Neural cell (in vitro differentiated cells): ENCODE data around the gene LHFPL2. TPM values are rescaled to one million over a fixed set of nuclear protein-coding genes. Genes with fewer than 3 reads are reported as not detected.

Source experiments
- H2AFZ ChIP-seq: fragments of 200-600, 300-800 bp; sonication (generic), shearing (Covaris generic); 2 replicates; pipeline ENCODE4 v1.6.0; 2014; ENCODE audit warnings: low read depth, mild to moderate bottlenecking, antibody characterized with exemption, low read length, moderate library complexity
- H3F3A ChIP-seq: fragments of 200-600 bp; shearing (Covaris generic); 2 replicates; pipeline ENCODE4 v1.6.1; 2016; ENCODE audit warnings: mild to moderate bottlenecking, moderate library complexity, mixed read lengths, antibody characterized with exemption, low read length; ENCODE audit not compliant: insufficient read depth, poor library complexity, severe bottlenecking
- H3K27ac ChIP-seq: fragments of 200-600, 300-800 bp; sonication (generic), shearing (Covaris generic); 2 replicates; pipeline ENCODE4 v1.5.1; 2014; ENCODE audit warnings: mild to moderate bottlenecking, low read length, moderate library complexity
- H3K27me3 ChIP-seq: fragments of 300-800, 200-600 bp; sonication (generic), shearing (Covaris generic); 2 replicates; pipeline ENCODE4 v1.6.0; 2014; ENCODE audit warnings: mild to moderate bottlenecking, low read depth, low read length, moderate library complexity; ENCODE audit not compliant: insufficient read depth
- H3K36me3 ChIP-seq: fragments of 300-800, 200-600 bp; sonication (generic), shearing (Covaris generic); 2 replicates; pipeline ENCODE4 v1.5.1; 2014; ENCODE audit warnings: mild to moderate bottlenecking, antibody characterized with exemption, low read length, moderate library complexity; ENCODE audit not compliant: insufficient read depth
- H3K4me2 ChIP-seq: fragments of 300-800, 200-600 bp; sonication (generic), shearing (Covaris generic); 2 replicates; pipeline ENCODE4 v1.6.0; 2014; ENCODE audit warnings: mild to moderate bottlenecking, low read length
- H3K4me3 ChIP-seq: fragments of 300-800, 200-600 bp; sonication (generic), shearing (Covaris generic); 2 replicates; pipeline ENCODE4 v1.5.1; 2014; ENCODE audit warnings: mild to moderate bottlenecking, low read length, moderate library complexity
- H3K79me2 ChIP-seq: fragments of 200-600 bp; shearing (Covaris generic); replicated peaks from 2 replicates; pipeline ENCODE4 v1.6.0; 2014; ENCODE audit warnings: mild to moderate bottlenecking, low read length, moderate library complexity; ENCODE audit not compliant: insufficient read depth
- H3K9ac ChIP-seq: fragments of 300-800, 200-600 bp; sonication (generic), shearing (Covaris generic); 2 replicates; pipeline ENCODE4 v1.6.1; 2016; ENCODE audit warnings: mild to moderate bottlenecking, low read length, mixed read lengths
- H3K9me2 ChIP-seq: fragments of 200-600 bp; shearing (Covaris generic); 2 replicates; pipeline ENCODE4 v1.6.1; 2016; ENCODE audit warnings: mild to moderate bottlenecking, low read length, mixed read lengths; ENCODE audit not compliant: insufficient read depth
- H3K9me3 ChIP-seq: fragments of 200-600, 300-800 bp; sonication (generic), shearing (Covaris generic); 2 replicates; pipeline ENCODE4 v1.6.1; 2016; ENCODE audit warnings: mild to moderate bottlenecking, mixed run types, low read length, moderate library complexity, mixed read lengths
- H4K20me1 ChIP-seq: fragments of 200-600 bp; shearing (Covaris generic); 2 replicates; pipeline ENCODE4 v1.6.1; 2016; ENCODE audit warnings: mild to moderate bottlenecking, mixed run types; ENCODE audit not compliant: insufficient read depth
- EP300 ChIP-seq: fragments of 450-650 bp; conservative IDR thresholded peaks from 2 replicates; pipeline ENCODE4 v1.6.1; 2014; ENCODE audit warnings: antibody characterized with exemption, mild to moderate bottlenecking, moderate library complexity; ENCODE audit not compliant: poor library complexity, severe bottlenecking
- EZH2 ChIP-seq: fragments of 200-600, 300-800 bp; shearing (Covaris generic), sonication (generic); IDR thresholded peaks from 2 replicates; pipeline ENCODE4 v1.6.1; 2014; ENCODE audit warnings: antibody characterized with exemption, low read length, borderline replicate concordance, mild to moderate bottlenecking; ENCODE audit not compliant: insufficient read depth, poor library complexity, severe bottlenecking
- MXI1 ChIP-seq: fragments of 450-650 bp; conservative IDR thresholded peaks from 2 replicates; pipeline ENCODE4 v1.6.1; 2014; ENCODE audit warnings: antibody characterized with exemption, mild to moderate bottlenecking; ENCODE audit not compliant: poor library complexity, severe bottlenecking
- POLR2AphosphoS5 ChIP-seq: IDR thresholded peaks from 2 replicates; pipeline ENCODE4 v1.6.1; 2012
- RAD21 ChIP-seq: fragments of 450-650 bp; conservative IDR thresholded peaks from 2 replicates; pipeline ENCODE4 v1.6.1; 2014; ENCODE audit warnings: antibody characterized with exemption, mild to moderate bottlenecking, moderate library complexity
- SMC3 ChIP-seq: fragments of 450-650 bp; conservative IDR thresholded peaks from 2 replicates; pipeline ENCODE4 v1.6.1; 2014; ENCODE audit warnings: antibody characterized with exemption, mild to moderate bottlenecking, moderate library complexity; ENCODE audit not compliant: poor library complexity
- TAF1 ChIP-seq: IDR thresholded peaks from 2 replicates; pipeline ENCODE4 v1.6.1; 2012; ENCODE audit warnings: low read depth
- polyA plus RNA-seq: library from polyadenylated mRNA; depleted of rRNA; stranded (reverse); fragments of >200 nt; gene quantifications from 2 replicates; pipeline ENCODE4 v1.2.3, GENCODE V29; 2014
- TF ChIP-seq, protein P1 (sequence below): IDR thresholded peaks from 2 replicates; pipeline ENCODE4 v1.6.1; 2012; ENCODE audit warnings: borderline replicate concordance
- TF ChIP-seq, protein P2 (sequence below): fragments of 450-650 bp; IDR thresholded peaks from 2 replicates; pipeline ENCODE4 v1.5.1; 2014; ENCODE audit warnings: antibody characterized with exemption, mild to moderate bottlenecking, moderate library complexity; ENCODE audit not compliant: poor library complexity, severe bottlenecking

The LHFPL2 gene
- polyA plus RNA-seq, 1 donor from 2014 or later: 1.6 TPM

DNA sequence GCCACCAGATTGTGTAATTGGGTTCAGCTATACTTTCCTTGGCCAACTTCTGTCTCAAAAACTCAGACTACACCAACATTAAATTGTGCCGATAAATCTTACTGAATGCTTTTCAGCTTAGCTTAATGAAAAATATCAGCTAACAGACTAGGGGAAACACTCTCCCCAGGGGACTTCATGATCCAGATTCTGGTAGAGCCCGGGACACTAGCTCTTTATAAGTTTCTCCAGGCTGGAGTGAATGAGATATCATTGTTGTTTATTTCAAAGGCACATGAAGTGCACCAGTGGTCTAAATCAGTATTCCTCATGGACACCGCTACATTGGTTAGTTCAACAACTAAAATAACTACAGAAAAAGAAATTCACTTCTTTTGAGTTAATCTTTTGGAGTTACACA is 10.5 kb upstream of the LHFPL2 start:
- H4K20me1 ChIP-seq: no peaks in the 10 kb centered on the region
- H3K9ac ChIP-seq: no peak overlapping the region
- no peak overlapping the region for H3K4me3 ChIP-seq
- H3K36me3 ChIP-seq: no peaks in the 10 kb centered on the region
- H3K79me2 ChIP-seq: no peaks in the 10 kb centered on the region
- no peak overlapping the region for H2AFZ ChIP-seq
- no peaks in the 10 kb centered on the region for H3K9me3 ChIP-seq
- H3K4me2 ChIP-seq: no peak overlapping the region
- H3K27ac ChIP-seq: no peak overlapping the region
- H3F3A ChIP-seq: no peaks in the 10 kb centered on the region
- no peaks in the 10 kb centered on the region for H3K27me3 ChIP-seq
- TF ChIP-seq RAD21 (no peak), EP300 (no peak), MXI1 (no peak), TAF1 (no peak), SMC3 (no peak), EZH2 (no peak), POLR2AphosphoS5 (no peak)
- TF ChIP-seq, protein P1, sequence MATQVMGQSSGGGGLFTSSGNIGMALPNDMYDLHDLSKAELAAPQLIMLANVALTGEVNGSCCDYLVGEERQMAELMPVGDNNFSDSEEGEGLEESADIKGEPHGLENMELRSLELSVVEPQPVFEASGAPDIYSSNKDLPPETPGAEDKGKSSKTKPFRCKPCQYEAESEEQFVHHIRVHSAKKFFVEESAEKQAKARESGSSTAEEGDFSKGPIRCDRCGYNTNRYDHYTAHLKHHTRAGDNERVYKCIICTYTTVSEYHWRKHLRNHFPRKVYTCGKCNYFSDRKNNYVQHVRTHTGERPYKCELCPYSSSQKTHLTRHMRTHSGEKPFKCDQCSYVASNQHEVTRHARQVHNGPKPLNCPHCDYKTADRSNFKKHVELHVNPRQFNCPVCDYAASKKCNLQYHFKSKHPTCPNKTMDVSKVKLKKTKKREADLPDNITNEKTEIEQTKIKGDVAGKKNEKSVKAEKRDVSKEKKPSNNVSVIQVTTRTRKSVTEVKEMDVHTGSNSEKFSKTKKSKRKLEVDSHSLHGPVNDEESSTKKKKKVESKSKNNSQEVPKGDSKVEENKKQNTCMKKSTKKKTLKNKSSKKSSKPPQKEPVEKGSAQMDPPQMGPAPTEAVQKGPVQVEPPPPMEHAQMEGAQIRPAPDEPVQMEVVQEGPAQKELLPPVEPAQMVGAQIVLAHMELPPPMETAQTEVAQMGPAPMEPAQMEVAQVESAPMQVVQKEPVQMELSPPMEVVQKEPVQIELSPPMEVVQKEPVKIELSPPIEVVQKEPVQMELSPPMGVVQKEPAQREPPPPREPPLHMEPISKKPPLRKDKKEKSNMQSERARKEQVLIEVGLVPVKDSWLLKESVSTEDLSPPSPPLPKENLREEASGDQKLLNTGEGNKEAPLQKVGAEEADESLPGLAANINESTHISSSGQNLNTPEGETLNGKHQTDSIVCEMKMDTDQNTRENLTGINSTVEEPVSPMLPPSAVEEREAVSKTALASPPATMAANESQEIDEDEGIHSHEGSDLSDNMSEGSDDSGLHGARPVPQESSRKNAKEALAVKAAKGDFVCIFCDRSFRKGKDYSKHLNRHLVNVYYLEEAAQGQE: no peak
- TF ChIP-seq, protein P2, sequence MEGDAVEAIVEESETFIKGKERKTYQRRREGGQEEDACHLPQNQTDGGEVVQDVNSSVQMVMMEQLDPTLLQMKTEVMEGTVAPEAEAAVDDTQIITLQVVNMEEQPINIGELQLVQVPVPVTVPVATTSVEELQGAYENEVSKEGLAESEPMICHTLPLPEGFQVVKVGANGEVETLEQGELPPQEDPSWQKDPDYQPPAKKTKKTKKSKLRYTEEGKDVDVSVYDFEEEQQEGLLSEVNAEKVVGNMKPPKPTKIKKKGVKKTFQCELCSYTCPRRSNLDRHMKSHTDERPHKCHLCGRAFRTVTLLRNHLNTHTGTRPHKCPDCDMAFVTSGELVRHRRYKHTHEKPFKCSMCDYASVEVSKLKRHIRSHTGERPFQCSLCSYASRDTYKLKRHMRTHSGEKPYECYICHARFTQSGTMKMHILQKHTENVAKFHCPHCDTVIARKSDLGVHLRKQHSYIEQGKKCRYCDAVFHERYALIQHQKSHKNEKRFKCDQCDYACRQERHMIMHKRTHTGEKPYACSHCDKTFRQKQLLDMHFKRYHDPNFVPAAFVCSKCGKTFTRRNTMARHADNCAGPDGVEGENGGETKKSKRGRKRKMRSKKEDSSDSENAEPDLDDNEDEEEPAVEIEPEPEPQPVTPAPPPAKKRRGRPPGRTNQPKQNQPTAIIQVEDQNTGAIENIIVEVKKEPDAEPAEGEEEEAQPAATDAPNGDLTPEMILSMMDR: no peak
- no peaks in the 10 kb centered on the region for H3K9me2 ChIP-seq

DNA sequence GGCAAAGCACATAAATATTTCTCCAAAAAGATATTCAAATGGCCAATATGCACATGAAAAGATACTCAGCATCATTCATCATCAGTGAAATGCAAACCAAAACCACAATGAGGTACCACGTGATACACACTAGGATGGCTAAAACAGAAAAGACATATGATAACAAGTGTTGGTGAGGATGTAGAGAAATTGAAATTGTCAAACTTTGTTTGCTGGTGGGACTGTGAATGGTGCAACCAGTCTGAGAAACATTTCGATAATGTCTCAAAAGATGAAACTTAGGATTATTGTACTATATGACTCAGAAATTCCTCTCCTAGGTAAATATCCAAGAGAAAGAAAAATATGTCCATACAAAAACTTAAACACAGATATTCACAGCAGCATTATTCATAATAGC is 8.6 kb upstream of the LHFPL2 start:
- Histone ChIP-seq H3K9me3 (no peaks in the 10 kb centered on the region), H3K9me2 (no peaks in the 10 kb centered on the region), H3K27me3 (no peaks in the 10 kb centered on the region)

More for the DNA sequence above, 8.6 kb upstream of the LHFPL2 start:
- Histone ChIP-seq H3K9ac (no peak overlapping the region), H3K36me3 (no peaks in the 10 kb centered on the region), H3K4me3 (no peak overlapping the region), H3F3A (no peaks in the 10 kb centered on the region), H3K4me2 (no peak overlapping the region), H3K79me2 (no peaks in the 10 kb centered on the region), H4K20me1 (no peaks in the 10 kb centered on the region), H2AFZ (no peak overlapping the region), H3K27ac (no peak overlapping the region)
- TF ChIP-seq, protein P2: no peak
- TF ChIP-seq, protein P1: no peak
- TF ChIP-seq TAF1 (no peak), EP300 (no peak), POLR2AphosphoS5 (no peak), MXI1 (no peak)
